Sigmoid colon (tissue), 4 donors: ENCODE data around the gene SNX5.

ENCODE experiments used
- EP300 ChIP-seq, 4 donors: sonication (generic); formaldehyde crosslinking; IDR thresholded peaks; one replicate each; pipeline ENCODE4 v1.6.1; 2017; ENCODE audit warnings: antibody characterized with exemption in 4 of 4
- TF ChIP-seq, protein P1 (sequence below), 4 experiments: fragments of 450-650 bp in 3 of 4; fragments of 200-600 bp in 1 of 4; IDR thresholded peaks; one replicate each; pipeline ENCODE4 v1.5.1; 2016 to 2019; ENCODE audit warnings: antibody characterized with exemption in 4 of 4, mild to moderate bottlenecking in 3 of 4, moderate library complexity in 2 of 4

DNA sequence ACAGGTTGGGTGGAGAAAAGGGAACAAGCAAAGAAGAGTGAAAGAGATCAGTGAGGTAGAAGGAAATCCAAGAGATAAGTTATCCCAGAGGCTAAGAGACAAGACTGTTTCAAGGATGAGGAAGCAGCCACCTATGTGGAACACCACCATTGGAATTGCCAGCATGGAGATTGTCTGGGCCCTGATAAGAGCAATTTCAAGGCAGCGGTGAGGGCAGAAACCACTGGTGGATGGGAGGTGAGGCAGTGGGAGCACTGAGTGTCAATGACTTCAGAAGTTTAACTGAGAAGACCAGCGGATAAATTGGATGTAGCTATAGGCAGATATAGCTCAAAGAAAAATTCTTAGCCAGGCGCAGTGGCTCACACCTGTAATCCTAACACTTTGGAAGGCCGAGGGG is 56.7 kb downstream of the SNX5 start:
- TF ChIP-seq, protein P1, sequence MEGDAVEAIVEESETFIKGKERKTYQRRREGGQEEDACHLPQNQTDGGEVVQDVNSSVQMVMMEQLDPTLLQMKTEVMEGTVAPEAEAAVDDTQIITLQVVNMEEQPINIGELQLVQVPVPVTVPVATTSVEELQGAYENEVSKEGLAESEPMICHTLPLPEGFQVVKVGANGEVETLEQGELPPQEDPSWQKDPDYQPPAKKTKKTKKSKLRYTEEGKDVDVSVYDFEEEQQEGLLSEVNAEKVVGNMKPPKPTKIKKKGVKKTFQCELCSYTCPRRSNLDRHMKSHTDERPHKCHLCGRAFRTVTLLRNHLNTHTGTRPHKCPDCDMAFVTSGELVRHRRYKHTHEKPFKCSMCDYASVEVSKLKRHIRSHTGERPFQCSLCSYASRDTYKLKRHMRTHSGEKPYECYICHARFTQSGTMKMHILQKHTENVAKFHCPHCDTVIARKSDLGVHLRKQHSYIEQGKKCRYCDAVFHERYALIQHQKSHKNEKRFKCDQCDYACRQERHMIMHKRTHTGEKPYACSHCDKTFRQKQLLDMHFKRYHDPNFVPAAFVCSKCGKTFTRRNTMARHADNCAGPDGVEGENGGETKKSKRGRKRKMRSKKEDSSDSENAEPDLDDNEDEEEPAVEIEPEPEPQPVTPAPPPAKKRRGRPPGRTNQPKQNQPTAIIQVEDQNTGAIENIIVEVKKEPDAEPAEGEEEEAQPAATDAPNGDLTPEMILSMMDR (IDR thresholded peaks at IDR 0.05) = no peak
- TF ChIP-seq EP300 (IDR thresholded peaks at IDR 0.05) = no peak
